Loucy (cell line): ENCODE results near the gene ANKRD33B.

Source experiments
- H2AFZ ChIP-seq: fragments of 200-600 bp; sonication (generic); 2 replicates; pipeline ENCODE4 v1.6.0; 2016; ENCODE audit warnings: antibody characterized with exemption, mild to moderate bottlenecking, low read length, moderate library complexity
- H3F3A ChIP-seq: fragments of 200-600 bp; 2 replicates; pipeline ENCODE4 v1.6.0; 2016; ENCODE audit warnings: antibody characterized with exemption, low read depth, mild to moderate bottlenecking
- H3K27me3 ChIP-seq: fragments of 200-600 bp; sonication (generic); 2 replicates; pipeline ENCODE4 v1.6.1; 2014; ENCODE audit warnings: low read length, mild to moderate bottlenecking; ENCODE audit not compliant: insufficient read depth, poor library complexity, severe bottlenecking
- H3K36me3 ChIP-seq: fragments of 200-600 bp; sonication (generic); 2 replicates; pipeline ENCODE4 v1.6.1; 2016; ENCODE audit warnings: low read length; ENCODE audit not compliant: insufficient read depth
- H3K4me1 ChIP-seq: fragments of 200-600 bp; sonication (generic); 2 replicates; pipeline ENCODE4 v1.5.1; 2014; ENCODE audit warnings: low read length, mild to moderate bottlenecking; ENCODE audit not compliant: insufficient read depth, poor library complexity, severe bottlenecking
- H3K4me2 ChIP-seq: fragments of 200-600 bp; sonication (generic); 2 replicates; pipeline ENCODE4 v1.6.0; 2014; ENCODE audit warnings: antibody characterized with exemption, low read length, low read depth, mild to moderate bottlenecking; ENCODE audit not compliant: poor library complexity, severe bottlenecking
- H3K4me3 ChIP-seq: fragments of 200-600 bp; sonication (generic); 2 replicates; pipeline ENCODE4 v1.5.1; 2014; ENCODE audit warnings: low read length, mild to moderate bottlenecking, mixed read lengths; ENCODE audit not compliant: poor library complexity, severe bottlenecking
- H3K79me2 ChIP-seq: fragments of 200-600 bp; sonication (generic); 2 replicates; pipeline ENCODE4 v1.6.1; 2014; ENCODE audit warnings: low read length; ENCODE audit not compliant: insufficient read depth
- H3K9ac ChIP-seq: fragments of 200-600 bp; sonication (generic); 2 replicates; pipeline ENCODE4 v1.6.0; 2014; ENCODE audit warnings: mild to moderate bottlenecking, low read depth, low read length, moderate library complexity; ENCODE audit not compliant: poor library complexity, severe bottlenecking
- H3K9me2 ChIP-seq: fragments of 200-600 bp; sonication (generic); replicated peaks from 2 replicates; pipeline ENCODE4 v1.6.1; 2016; ENCODE audit warnings: low read depth, low read length, mixed read lengths
- H3K9me3 ChIP-seq: fragments of 200-600 bp; sonication (generic); 2 replicates; pipeline ENCODE4 v1.6.1; 2014; ENCODE audit warnings: mild to moderate bottlenecking, antibody characterized with exemption, low read length, low read depth; ENCODE audit not compliant: insufficient read depth
- H4K20me1 ChIP-seq: fragments of 200-600 bp; sonication (generic); 2 replicates; pipeline ENCODE4 v1.6.0; 2014; ENCODE audit warnings: antibody characterized with exemption, low read length, mild to moderate bottlenecking; ENCODE audit not compliant: insufficient read depth, poor library complexity, severe bottlenecking
- CTCF ChIP-seq: fragments of 200-600 bp; sonication (generic); conservative IDR thresholded peaks from 2 replicates; pipeline ENCODE4 v1.5.1; 2014; ENCODE audit warnings: mild to moderate bottlenecking, antibody characterized with exemption, low read length
- EZH2phosphoT487 ChIP-seq: fragments of 200-600 bp; IDR thresholded peaks from 2 replicates; pipeline ENCODE4 v1.6.1; 2018; ENCODE audit warnings: antibody characterized with exemption, mild to moderate bottlenecking, moderate library complexity, borderline replicate concordance

Gene ANKRD33B

GRCh38 chr5:10648806-10649665 lies 85.2 kb downstream of the ANKRD33B start:
- H3K4me2 ChIP-seq = no peak overlapping the region
- H3F3A ChIP-seq = no peaks in the 10 kb centered on the region
- H3K27me3 ChIP-seq = no peaks in the 10 kb centered on the region
- TF ChIP-seq EZH2phosphoT487 (no peak), CTCF (no peak)
- no peaks in the 10 kb centered on the region for H4K20me1 ChIP-seq
- H3K79me2 ChIP-seq = no peaks in the 10 kb centered on the region
- H3K9ac ChIP-seq = no peak overlapping the region
- H3K9me2 ChIP-seq = no peaks in the 10 kb centered on the region
- no peak overlapping the region for H2AFZ ChIP-seq
- no peaks in the 10 kb centered on the region for H3K9me3 ChIP-seq
- peaks cover 11% of the 10 kb centered on the region for H3K4me1 ChIP-seq
- no peaks in the 10 kb centered on the region for H3K36me3 ChIP-seq
- no peak overlapping the region for H3K4me3 ChIP-seq

GRCh38 chr5:10649666-10650380 lies 86.0 kb downstream of the ANKRD33B start:
- no peak overlapping the region for H3K9ac ChIP-seq

GRCh38 chr5:10652151-10652550 lies 88.3 kb downstream of the ANKRD33B start:
- Histone ChIP-seq H3K36me3 (no peaks in the 10 kb centered on the region), H4K20me1 (no peaks in the 10 kb centered on the region), H3K4me1 (no peaks in the 10 kb centered on the region), H2AFZ (no peak overlapping the region), H3K9me3 (no peaks in the 10 kb centered on the region), H3K79me2 (no peaks in the 10 kb centered on the region), H3K4me2 (no peak overlapping the region), H3K4me3 (no peak overlapping the region), H3K9ac (no peak overlapping the region), H3K9me2 (no peaks in the 10 kb centered on the region), H3K27me3 (no peaks in the 10 kb centered on the region), H3F3A (no peaks in the 10 kb centered on the region)
- TF ChIP-seq EZH2phosphoT487 (no peak), CTCF (no peak)

More at GRCh38 chr5:10649666-10650380, 86.0 kb downstream of the ANKRD33B start:
- Histone ChIP-seq H3K9me3 (no peaks in the 10 kb centered on the region), H3K36me3 (no peaks in the 10 kb centered on the region), H3K4me2 (no peak overlapping the region), H3K79me2 (no peaks in the 10 kb centered on the region), H2AFZ (no peak overlapping the region), H4K20me1 (no peaks in the 10 kb centered on the region), H3K4me1 (peaks cover 3% of the 10 kb centered on the region), H3F3A (no peaks in the 10 kb centered on the region), H3K4me3 (no peak overlapping the region), H3K27me3 (no peaks in the 10 kb centered on the region), H3K9me2 (no peaks in the 10 kb centered on the region)
- TF ChIP-seq EZH2phosphoT487 (no peak), CTCF (no peak)
